ENCODE data around the gene EFCAB7. TPM values are rescaled to one million over a fixed set of nuclear protein-coding genes. Genes with fewer than 3 reads are reported as not detected.
A peak's percentile ranks its signal among the peaks of the same experiment; 100 is the strongest.

EFCAB7 gene
- total and polyA plus RNA-seq, 2 of the 13 experiments (the other 11 are each of a cell fraction or from before 2014, with no cell fraction given) = 1.7 to 5.4 TPM

GRCh38 chr1:63522891-63523728 lies at the start of gene EFCAB7, which contains the start of gene ITGB3BP (continued):
- TF ChIP-seq ZNF761 (CRISPR knock-in tag; conservative IDR thresholded peaks at IDR 0.05) (peak; percentile 68; the same call in 1 of the 2 replicates), MBD4 (IDR thresholded peaks at IDR 0.05; ENCODE audit: borderline replicate concordance, low read length) (no peak), CREB1 (IDR thresholded peaks at IDR 0.05) (peak; percentile 69), CREB1 (CRISPR knock-in tag; IDR thresholded peaks at IDR 0.05) (peak; percentile 92), SUZ12 (IDR thresholded peaks at IDR 0.05; ENCODE audit: low read depth, low read length) (no peak), ZNF841 (CRISPR knock-in tag; IDR thresholded peaks at IDR 0.05; ENCODE audit: borderline replicate concordance) (no peak), THAP9 (CRISPR knock-in tag; IDR thresholded peaks at IDR 0.05; ENCODE audit: borderline replicate concordance) (peak; percentile 86; the same call in 1 of the 2 replicates), GTF3A (CRISPR knock-in tag; conservative IDR thresholded peaks at IDR 0.05) (no peak), ZNF446 (CRISPR knock-in tag; IDR thresholded peaks at IDR 0.05) (no peak), ATF6 (CRISPR knock-in tag; conservative IDR thresholded peaks at IDR 0.05) (0 out of 2 replicates have a peak, but pooled peaks have one; percentile 25), ZNF576 (CRISPR knock-in tag; IDR thresholded peaks at IDR 0.05) (no peak), JARID2 (CRISPR knock-in tag; IDR thresholded peaks at IDR 0.05; ENCODE audit: insufficient replicate concordance) (peak; percentile 49)
- TF ChIP-seq, protein P1, sequence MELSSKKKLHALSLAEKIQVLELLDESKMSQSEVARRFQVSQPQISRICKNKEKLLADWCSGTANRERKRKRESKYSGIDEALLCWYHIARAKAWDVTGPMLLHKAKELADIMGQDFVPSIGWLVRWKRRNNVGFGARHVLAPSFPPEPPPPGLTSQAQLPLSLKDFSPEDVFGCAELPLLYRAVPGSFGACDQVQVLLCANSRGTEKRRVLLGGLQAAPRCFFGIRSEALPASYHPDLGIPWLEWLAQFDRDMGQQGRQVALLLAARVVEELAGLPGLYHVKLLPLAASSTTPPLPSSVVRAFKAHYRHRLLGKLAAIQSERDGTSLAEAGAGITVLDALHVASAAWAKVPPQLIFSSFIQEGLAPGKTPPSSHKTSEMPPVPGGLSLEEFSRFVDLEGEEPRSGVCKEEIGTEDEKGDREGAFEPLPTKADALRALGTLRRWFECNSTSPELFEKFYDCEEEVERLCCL (CRISPR knock-in tag; IDR thresholded peaks at IDR 0.05; ENCODE audit: borderline replicate concordance) = no peak
- TF ChIP-seq, protein P2, sequence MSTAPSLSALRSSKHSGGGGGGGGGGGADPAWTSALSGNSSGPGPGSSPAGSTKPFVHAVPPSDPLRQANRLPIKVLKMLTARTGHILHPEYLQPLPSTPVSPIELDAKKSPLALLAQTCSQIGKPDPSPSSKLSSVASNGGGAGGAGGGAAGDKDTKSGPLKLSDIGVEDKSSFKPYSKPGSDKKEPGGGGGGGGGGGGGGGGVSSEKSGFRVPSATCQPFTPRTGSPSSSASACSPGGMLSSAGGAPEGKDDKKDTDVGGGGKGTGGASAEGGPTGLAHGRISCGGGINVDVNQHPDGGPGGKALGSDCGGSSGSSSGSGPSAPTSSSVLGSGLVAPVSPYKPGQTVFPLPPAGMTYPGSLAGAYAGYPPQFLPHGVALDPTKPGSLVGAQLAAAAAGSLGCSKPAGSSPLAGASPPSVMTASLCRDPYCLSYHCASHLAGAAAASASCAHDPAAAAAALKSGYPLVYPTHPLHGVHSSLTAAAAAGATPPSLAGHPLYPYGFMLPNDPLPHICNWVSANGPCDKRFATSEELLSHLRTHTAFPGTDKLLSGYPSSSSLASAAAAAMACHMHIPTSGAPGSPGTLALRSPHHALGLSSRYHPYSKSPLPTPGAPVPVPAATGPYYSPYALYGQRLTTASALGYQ (CRISPR knock-in tag; IDR thresholded peaks at IDR 0.05) = peak; percentile 56
- TF ChIP-seq, protein P3, sequence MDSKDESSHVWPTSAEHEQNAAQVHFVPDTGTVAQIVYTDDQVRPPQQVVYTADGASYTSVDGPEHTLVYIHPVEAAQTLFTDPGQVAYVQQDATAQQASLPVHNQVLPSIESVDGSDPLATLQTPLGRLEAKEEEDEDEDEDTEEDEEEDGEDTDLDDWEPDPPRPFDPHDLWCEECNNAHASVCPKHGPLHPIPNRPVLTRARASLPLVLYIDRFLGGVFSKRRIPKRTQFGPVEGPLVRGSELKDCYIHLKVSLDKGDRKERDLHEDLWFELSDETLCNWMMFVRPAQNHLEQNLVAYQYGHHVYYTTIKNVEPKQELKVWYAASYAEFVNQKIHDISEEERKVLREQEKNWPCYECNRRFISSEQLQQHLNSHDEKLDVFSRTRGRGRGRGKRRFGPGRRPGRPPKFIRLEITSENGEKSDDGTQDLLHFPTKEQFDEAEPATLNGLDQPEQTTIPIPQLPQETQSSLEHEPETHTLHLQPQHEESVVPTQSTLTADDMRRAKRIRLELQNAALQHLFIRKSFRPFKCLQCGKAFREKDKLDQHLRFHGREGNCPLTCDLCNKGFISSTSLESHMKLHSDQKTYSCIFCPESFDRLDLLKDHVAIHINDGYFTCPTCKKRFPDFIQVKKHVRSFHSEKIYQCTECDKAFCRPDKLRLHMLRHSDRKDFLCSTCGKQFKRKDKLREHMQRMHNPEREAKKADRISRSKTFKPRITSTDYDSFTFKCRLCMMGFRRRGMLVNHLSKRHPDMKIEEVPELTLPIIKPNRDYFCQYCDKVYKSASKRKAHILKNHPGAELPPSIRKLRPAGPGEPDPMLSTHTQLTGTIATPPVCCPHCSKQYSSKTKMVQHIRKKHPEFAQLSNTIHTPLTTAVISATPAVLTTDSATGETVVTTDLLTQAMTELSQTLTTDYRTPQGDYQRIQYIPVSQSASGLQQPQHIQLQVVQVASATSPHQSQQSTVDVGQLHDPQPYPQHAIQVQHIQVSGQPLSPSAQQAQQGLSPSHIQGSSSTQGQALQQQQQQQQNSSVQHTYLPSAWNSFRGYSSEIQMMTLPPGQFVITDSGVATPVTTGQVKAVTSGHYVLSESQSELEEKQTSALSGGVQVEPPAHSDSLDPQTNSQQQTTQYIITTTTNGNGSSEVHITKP (CRISPR knock-in tag; IDR thresholded peaks at IDR 0.05; ENCODE audit: low read depth) = 0 out of 2 replicates have a peak, but pooled peaks have one; percentile 54
